ENCODE data around the gene USP40. TPM values are rescaled to one million over a fixed set of nuclear protein-coding genes. Genes with fewer than 3 reads are reported as not detected.

The USP40 gene
- total RNA-seq, 1 experiment from 2014 or later, result 10.3 TPM

DNA sequence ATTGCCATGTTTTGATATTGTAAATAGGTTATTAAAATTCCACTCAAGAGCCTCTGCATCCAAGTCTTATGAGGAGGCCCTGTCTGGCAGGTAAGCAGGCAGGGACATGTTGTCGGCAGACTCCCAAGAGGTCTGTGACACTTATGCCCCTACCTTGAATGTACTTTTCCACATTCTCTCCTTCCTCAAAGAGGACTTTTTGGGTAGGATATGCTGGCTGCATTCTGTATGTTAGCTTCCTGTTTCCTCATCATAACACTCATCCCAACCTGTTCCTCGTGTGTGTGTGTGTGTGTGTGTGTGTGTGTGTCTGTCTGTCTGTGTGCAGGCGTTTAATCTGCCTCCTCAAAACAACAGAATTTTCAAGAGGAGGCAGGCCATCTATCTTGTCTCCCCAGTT lies 75.3 kb downstream of the USP40 start:
- ATAC-seq (no peak), DNase-seq (ENCODE audit: low spot score) (no peak)
- ChIA-PET POLR2A (no interaction called here), CTCF (no interaction called here)
- Mint-ChIP-seq H3K36me3 (no peaks in the 10 kb centered on the region), H3K27me3 (ENCODE audit: low read depth) (no peaks in the 10 kb centered on the region), H3K9me3 (no peaks in the 10 kb centered on the region), H3K27ac (no peak overlapping the region), H3K4me3 (no peak overlapping the region), H3K4me1 (no peaks in the 10 kb centered on the region)
- TF ChIP-seq OVOL2 (CRISPR knock-in tag; IDR thresholded peaks at IDR 0.05; ENCODE audit: borderline replicate concordance) (no peak), ZNF671 (CRISPR knock-in tag; IDR thresholded peaks at IDR 0.05) (no peak), ESRRA (CRISPR knock-in tag; IDR thresholded peaks at IDR 0.05; ENCODE audit: borderline replicate concordance) (no peak), ZNF396 (CRISPR knock-in tag; IDR thresholded peaks at IDR 0.05; ENCODE audit: borderline replicate concordance) (no peak), EMX1 (CRISPR knock-in tag; IDR thresholded peaks at IDR 0.05) (no peak), NR3C1 (CRISPR knock-in tag; conservative IDR thresholded peaks at IDR 0.05; ENCODE audit: low read depth) (no peak), ETV6 (CRISPR knock-in tag; IDR thresholded peaks at IDR 0.05) (no peak), ZNF317 (CRISPR knock-in tag; IDR thresholded peaks at IDR 0.05; ENCODE audit: borderline replicate concordance, low read depth) (no peak), NFE2L1 (CRISPR knock-in tag; IDR thresholded peaks at IDR 0.05) (no peak), ZNF263 (CRISPR knock-in tag; IDR thresholded peaks at IDR 0.05; ENCODE audit: low read depth) (no peak), NFATC4 (CRISPR knock-in tag; IDR thresholded peaks at IDR 0.05) (no peak), ZNF219 (CRISPR knock-in tag; IDR thresholded peaks at IDR 0.05; ENCODE audit: borderline replicate concordance) (no peak), IRF1 (CRISPR knock-in tag; IDR thresholded peaks at IDR 0.05) (no peak), ZNF423 (CRISPR knock-in tag; IDR thresholded peaks at IDR 0.05) (no peak), JAZF1 (CRISPR knock-in tag; IDR thresholded peaks at IDR 0.05) (no peak), GRHL2 (CRISPR knock-in tag; IDR thresholded peaks at IDR 0.05; ENCODE audit: insufficient replicate concordance, severe bottlenecking) (no peak), SOX15 (CRISPR knock-in tag; IDR thresholded peaks at IDR 0.05) (no peak)
- TF ChIP-seq, protein P1, sequence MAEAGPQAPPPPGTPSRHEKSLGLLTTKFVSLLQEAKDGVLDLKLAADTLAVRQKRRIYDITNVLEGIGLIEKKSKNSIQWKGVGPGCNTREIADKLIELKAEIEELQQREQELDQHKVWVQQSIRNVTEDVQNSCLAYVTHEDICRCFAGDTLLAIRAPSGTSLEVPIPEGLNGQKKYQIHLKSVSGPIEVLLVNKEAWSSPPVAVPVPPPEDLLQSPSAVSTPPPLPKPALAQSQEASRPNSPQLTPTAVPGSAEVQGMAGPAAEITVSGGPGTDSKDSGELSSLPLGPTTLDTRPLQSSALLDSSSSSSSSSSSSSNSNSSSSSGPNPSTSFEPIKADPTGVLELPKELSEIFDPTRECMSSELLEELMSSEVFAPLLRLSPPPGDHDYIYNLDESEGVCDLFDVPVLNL (CRISPR knock-in tag; IDR thresholded peaks at IDR 0.05; ENCODE audit: borderline replicate concordance, low read depth), result no peak
- TF ChIP-seq, protein P2, sequence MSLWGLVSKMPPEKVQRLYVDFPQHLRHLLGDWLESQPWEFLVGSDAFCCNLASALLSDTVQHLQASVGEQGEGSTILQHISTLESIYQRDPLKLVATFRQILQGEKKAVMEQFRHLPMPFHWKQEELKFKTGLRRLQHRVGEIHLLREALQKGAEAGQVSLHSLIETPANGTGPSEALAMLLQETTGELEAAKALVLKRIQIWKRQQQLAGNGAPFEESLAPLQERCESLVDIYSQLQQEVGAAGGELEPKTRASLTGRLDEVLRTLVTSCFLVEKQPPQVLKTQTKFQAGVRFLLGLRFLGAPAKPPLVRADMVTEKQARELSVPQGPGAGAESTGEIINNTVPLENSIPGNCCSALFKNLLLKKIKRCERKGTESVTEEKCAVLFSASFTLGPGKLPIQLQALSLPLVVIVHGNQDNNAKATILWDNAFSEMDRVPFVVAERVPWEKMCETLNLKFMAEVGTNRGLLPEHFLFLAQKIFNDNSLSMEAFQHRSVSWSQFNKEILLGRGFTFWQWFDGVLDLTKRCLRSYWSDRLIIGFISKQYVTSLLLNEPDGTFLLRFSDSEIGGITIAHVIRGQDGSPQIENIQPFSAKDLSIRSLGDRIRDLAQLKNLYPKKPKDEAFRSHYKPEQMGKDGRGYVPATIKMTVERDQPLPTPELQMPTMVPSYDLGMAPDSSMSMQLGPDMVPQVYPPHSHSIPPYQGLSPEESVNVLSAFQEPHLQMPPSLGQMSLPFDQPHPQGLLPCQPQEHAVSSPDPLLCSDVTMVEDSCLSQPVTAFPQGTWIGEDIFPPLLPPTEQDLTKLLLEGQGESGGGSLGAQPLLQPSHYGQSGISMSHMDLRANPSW (CRISPR knock-in tag; conservative IDR thresholded peaks at IDR 0.05; ENCODE audit: low read depth), result no peak
- TF ChIP-seq, protein P3, sequence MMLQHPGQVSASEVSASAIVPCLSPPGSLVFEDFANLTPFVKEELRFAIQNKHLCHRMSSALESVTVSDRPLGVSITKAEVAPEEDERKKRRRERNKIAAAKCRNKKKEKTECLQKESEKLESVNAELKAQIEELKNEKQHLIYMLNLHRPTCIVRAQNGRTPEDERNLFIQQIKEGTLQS (CRISPR knock-in tag; conservative IDR thresholded peaks at IDR 0.05), result no peak

GRCh38 chr2:233490831-233491230 lies 75.8 kb downstream of the USP40 start:
- Mint-ChIP-seq H3K27me3 (ENCODE audit: low read depth) (no peaks in the 10 kb centered on the region), H3K9me3 (no peaks in the 10 kb centered on the region), H3K27ac (no peak overlapping the region; the same call in 1 of the 2 replicates), H3K36me3 (no peaks in the 10 kb centered on the region), H3K4me1 (no peaks in the 10 kb centered on the region), H3K4me3 (no peak overlapping the region)
- ChIA-PET CTCF (no interaction called here), POLR2A (no interaction called here)
- ATAC-seq (no peak), DNase-seq (ENCODE audit: low spot score) (no peak)
- TF ChIP-seq ZBTB21 (CRISPR knock-in tag; IDR thresholded peaks at IDR 0.05; ENCODE audit: borderline replicate concordance) (no peak), TEAD1 (CRISPR knock-in tag; IDR thresholded peaks at IDR 0.05) (no peak), NFE2L1 (CRISPR knock-in tag; IDR thresholded peaks at IDR 0.05) (no peak), SMAD4 (CRISPR knock-in tag; IDR thresholded peaks at IDR 0.05) (no peak), NR1H2 (CRISPR knock-in tag; IDR thresholded peaks at IDR 0.05) (no peak), ZNF416 (CRISPR knock-in tag; IDR thresholded peaks at IDR 0.05) (no peak), ZNF396 (CRISPR knock-in tag; IDR thresholded peaks at IDR 0.05; ENCODE audit: borderline replicate concordance) (no peak), ZNF512 (CRISPR knock-in tag; IDR thresholded peaks at IDR 0.05; ENCODE audit: borderline replicate concordance) (no peak)
- TF ChIP-seq, protein P4, sequence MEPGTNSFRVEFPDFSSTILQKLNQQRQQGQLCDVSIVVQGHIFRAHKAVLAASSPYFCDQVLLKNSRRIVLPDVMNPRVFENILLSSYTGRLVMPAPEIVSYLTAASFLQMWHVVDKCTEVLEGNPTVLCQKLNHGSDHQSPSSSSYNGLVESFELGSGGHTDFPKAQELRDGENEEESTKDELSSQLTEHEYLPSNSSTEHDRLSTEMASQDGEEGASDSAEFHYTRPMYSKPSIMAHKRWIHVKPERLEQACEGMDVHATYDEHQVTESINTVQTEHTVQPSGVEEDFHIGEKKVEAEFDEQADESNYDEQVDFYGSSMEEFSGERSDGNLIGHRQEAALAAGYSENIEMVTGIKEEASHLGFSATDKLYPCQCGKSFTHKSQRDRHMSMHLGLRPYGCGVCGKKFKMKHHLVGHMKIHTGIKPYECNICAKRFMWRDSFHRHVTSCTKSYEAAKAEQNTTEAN (CRISPR knock-in tag; IDR thresholded peaks at IDR 0.05), result no peak
- TF ChIP-seq, protein P1 (CRISPR knock-in tag; IDR thresholded peaks at IDR 0.05; ENCODE audit: borderline replicate concordance, low read depth), result no peak
